Spinal cord (tissue), 10 donors: ENCODE results near the gene WDR88. TPM values are rescaled to one million over a fixed set of nuclear protein-coding genes. Genes with fewer than 3 reads are reported as not detected.
"Not testable (repeated sequence)": the region's sequence is repeated elsewhere in the genome, so short reads cannot be mapped to it uniquely, and the experiment has no call there.

Source experiments
- DNase-seq, 6 donors: peaks; one replicate each; pipeline versions ENCODE4 v3.0.0 to v3.0.0-alpha.2; 2013 to 2015; ENCODE audit warnings: low spot score in 6 of 6, low read depth in 4 of 6
- H3K27ac ChIP-seq: one replicate; pipeline ENCODE4 v1.5.1; 2013; ENCODE audit warnings: low read depth, low read length, control low read depth
- H3K27me3 ChIP-seq: one replicate; pipeline ENCODE4 v1.6.1; 2013; ENCODE audit warnings: low read length; ENCODE audit not compliant: control insufficient read depth, insufficient read depth
- H3K36me3 ChIP-seq: one replicate; pipeline ENCODE4 v1.6.1; 2013; ENCODE audit warnings: low read length; ENCODE audit not compliant: control insufficient read depth, insufficient read depth
- H3K4me1 ChIP-seq: one replicate; pipeline ENCODE4 v1.6.1; 2013; ENCODE audit warnings: low read length; ENCODE audit not compliant: control insufficient read depth, insufficient read depth
- H3K4me3 ChIP-seq: one replicate; pipeline ENCODE4 v1.5.1; 2013; ENCODE audit warnings: low read depth, low read length, control low read depth
- H3K9me3 ChIP-seq: one replicate; pipeline ENCODE4 v1.6.1; 2013; ENCODE audit warnings: low read length; ENCODE audit not compliant: control insufficient read depth, insufficient read depth
- WGBS: methylation state at CpG from one replicate; pipeline ENCODE4 v1.1.5; 2013; ENCODE audit warnings: missing lambda C conversion rate; ENCODE audit not compliant: insufficient coverage; 5-methylcytosine and 5-hydroxymethylcytosine counted together
- polyA plus RNA-seq, 2 donors: library from polyadenylated mRNA; unstranded; fragments of 120-200 nt; gene quantifications; one replicate each; pipeline ENCODE4 v1.2.1, GENCODE V29; 2013; ENCODE audit not compliant: insufficient read length in 2 of 2
- total RNA-seq, 2 donors: library from RNA; depleted of rRNA in 1 of 2; stranded (reverse); fragments of 120-200 nt in 1 of 2; fragments of >200 nt in 1 of 2; gene quantifications; one replicate each; pipeline versions ENCODE4 v1.2.3 to v1.2.4, GENCODE V29; 2013 to 2014
- donor health status: healthy.

The WDR88 gene
- total and polyA plus RNA-seq, 4 donors: 0.22 to 1.4 (median 1.0) TPM; not detected in 1

DNA sequence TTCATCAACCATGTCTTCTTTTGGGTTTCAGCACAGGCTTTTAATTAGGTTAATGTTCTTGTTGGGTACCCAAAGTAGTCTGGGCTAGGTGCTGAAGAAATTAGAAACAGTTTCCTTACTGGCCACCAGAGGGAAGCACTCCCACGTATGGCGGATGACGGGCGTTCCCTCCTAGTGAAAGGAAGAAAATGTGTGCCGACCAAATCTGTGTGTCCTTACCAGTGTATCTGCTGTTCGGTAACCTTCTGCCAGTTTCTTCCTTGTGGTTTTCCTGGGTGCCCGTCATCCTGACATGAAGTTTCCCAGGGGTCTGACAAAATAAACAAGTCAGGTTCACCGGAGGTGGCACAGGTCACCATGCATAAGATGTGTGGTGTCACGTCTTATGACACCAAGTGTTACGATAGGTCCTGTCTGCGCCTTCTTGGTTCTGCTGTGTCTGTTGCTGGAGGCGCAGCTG lies 6.0 kb upstream of the WDR88 start:
- 47% methylated on average over 12 of the region's 12 CpGs for WGBS
- H3K27ac ChIP-seq: no peak overlapping the region
- H3K27me3 ChIP-seq: no peaks in the 10 kb centered on the region
- peaks cover 4% of the 10 kb centered on the region for H3K4me1 ChIP-seq
- H3K4me3 ChIP-seq: no peak overlapping the region
- H3K9me3 ChIP-seq: no peaks in the 10 kb centered on the region
- peak; percentile 13 to 89 (median 31) for DNase-seq
- H3K36me3 ChIP-seq: peaks cover 57% of the 10 kb centered on the region

DNA sequence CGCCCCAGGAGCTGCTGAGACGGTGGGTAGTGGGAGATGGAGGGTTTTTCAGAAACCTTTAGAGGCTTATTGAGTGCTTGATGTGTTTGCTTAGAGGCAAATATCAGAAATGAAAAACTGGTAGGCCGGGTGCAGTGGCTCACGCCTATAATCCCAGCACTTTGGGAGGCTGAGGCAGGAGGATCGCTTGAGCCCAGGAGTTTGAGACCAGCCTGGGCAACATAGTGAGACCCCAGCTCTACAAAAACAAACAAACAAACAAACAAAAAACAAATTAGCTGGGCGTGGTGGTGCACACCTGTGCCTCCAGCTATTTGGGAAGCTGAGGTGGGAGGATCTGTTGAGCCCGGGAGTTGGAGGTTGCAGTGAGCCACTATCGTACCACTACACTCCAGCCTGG lies 5.2 kb upstream of the WDR88 start:
- H3K4me3 ChIP-seq, DNase-seq, H3K27ac ChIP-seq, H3K9me3 ChIP-seq, H3K4me1 ChIP-seq, H3K27me3 ChIP-seq: not testable (repeated sequence)
- H3K36me3 ChIP-seq: peaks cover 59% of the 10 kb centered on the region
- WGBS: 87% methylated on average over 2 of the region's 8 CpGs

DNA sequence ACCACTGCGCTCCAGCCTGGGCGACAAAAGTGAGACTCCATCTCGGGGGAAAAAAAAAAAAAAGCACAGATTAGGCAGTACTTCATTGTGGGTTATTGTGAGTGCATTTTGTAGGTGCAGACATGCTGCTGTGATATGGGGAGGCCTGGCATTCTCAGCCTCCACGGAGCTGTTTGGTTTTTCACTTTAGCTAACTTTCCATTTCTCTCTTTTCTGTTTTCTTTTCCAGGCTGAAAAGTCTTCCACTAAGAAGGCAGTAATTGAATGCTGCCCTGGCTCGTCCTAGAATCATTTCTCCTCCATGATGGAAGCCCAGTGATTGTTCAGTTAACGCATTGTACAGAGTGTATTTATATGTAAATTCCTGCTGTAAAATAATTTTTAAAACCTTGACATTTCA lies 2.0 kb upstream of the WDR88 start:
- peaks cover 59% of the 10 kb centered on the region for H3K36me3 ChIP-seq
- DNase-seq: no peak
- no peaks in the 10 kb centered on the region for H3K27me3 ChIP-seq
- H3K4me1 ChIP-seq: peaks cover 4% of the 10 kb centered on the region
- WGBS: 100% methylated on average over 1 of the region's 6 CpGs
- H3K27ac ChIP-seq: no peak overlapping the region
- no peak overlapping the region for H3K4me3 ChIP-seq
- no peaks in the 10 kb centered on the region for H3K9me3 ChIP-seq

DNA sequence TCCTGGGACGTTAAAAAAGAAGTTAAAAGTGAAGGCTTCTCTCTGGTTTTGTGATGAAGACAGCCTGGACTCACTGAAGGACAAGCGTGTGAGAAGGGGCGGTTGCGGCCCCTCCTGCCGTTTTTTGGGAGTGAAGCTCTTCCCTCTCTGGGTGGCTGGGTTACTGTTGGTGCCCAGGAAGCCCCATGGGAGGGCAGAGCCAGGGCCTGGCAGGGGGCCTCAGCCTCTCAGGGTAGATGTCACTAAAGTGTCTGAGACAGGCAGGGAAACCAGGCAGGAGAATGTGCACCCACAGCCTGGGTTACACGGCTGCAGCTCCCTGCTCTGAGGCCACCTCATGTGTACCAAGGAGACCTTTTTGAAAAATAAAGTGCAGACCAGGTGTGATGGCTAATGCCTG lies 1.5 kb upstream of the WDR88 start:
- no peak overlapping the region for H3K27ac ChIP-seq
- no peaks in the 10 kb centered on the region for H3K27me3 ChIP-seq
- no peak overlapping the region for H3K4me3 ChIP-seq
- no peaks in the 10 kb centered on the region for H3K9me3 ChIP-seq
- peaks cover 59% of the 10 kb centered on the region for H3K36me3 ChIP-seq
- WGBS: 75% methylated on average over 6 of the region's 6 CpGs
- peaks cover 4% of the 10 kb centered on the region for H3K4me1 ChIP-seq
- no peak for DNase-seq

DNA sequence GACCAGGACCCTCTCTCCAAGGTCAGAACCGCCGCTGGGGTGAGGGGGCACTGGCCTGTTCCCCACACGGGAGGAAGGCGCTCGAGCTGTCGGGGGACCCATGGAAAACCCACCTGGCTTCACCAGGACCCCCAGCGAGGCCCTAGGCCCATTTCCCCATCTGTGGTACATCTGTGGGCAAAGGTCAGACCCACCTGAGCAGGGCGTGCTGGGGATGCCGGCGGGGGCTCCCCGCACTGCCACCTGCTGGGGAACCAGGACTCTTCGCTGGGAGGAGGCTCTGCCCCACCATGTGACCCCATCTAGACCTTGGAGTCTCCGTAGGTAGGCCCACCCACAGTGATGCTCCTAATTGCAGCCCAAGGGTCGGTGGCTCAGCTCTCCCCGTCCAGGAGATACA lies 511 bp downstream of the WDR88 start:
- Histone ChIP-seq H3K9me3 (no peaks in the 10 kb centered on the region), H3K4me3 (no peak overlapping the region), H3K4me1 (no peaks in the 10 kb centered on the region), H3K27ac (no peak overlapping the region), H3K36me3 (peaks cover 44% of the 10 kb centered on the region), H3K27me3 (no peaks in the 10 kb centered on the region)
- no peak for DNase-seq
- WGBS: 85% methylated on average over 15 of the region's 15 CpGs

DNA sequence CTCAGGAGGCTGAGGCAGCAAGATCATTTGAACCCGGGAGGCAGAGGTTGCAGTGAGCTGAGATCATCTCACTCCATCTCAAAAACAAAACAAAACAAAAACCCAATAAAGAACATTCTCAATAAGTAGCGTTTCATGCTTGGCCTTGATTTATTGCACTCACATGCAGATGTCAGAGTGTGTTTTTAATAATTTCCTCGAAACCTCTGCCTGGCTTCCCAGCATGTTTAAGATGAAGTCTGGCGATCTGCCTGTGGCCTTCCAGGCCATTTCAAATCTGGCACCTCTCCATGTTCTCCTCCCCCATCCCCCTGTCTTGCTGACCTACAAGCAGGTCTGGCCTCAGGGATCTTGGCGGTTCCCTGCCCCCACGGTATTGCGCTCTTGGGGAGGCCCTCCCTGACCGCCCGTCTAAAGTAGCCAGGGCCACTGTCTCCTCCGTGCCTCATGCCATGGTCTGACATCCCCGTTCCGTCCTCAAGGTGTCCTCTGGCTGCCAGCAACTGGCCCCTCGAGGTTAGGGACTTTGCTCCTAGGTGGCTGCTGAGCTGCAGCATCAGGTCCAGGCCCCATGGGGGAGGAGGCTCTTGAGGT lies 1.6 kb downstream of the WDR88 start:
- Histone ChIP-seq H3K4me3 (no peak overlapping the region), H3K36me3 (peaks cover 35% of the 10 kb centered on the region), H3K27ac (no peak overlapping the region), H3K9me3 (no peaks in the 10 kb centered on the region), H3K27me3 (no peaks in the 10 kb centered on the region), H3K4me1 (no peaks in the 10 kb centered on the region)
- DNase-seq: peak in 1 of 6 donors; percentile 19
- WGBS: 54% methylated on average over 12 of the region's 13 CpGs

DNA sequence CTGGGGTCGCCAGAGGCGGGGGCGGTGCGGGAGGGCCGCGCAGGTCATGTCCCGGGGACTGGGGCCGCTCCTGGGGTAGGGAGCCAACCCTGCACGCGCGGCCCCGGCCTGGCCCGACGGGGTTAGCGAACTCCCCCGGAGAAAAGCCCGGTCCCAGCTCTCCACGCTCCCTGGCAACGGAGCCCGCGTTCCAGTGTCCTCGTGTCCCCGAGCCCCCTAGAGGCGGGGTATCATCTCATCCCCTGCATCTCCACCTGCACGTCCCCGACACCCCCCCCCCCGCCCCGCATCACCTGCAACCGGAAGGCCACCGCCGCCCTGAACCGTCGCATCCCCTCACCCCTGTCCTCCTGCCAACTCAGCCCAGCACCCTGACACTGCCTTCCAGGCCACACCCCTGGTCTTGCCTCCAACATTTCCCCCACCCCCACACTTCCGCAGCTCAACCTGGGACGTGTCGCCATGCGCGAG lies 2.7 kb downstream of the WDR88 start:
- H3K9me3 ChIP-seq: no peaks in the 10 kb centered on the region
- no peak overlapping the region for H3K4me3 ChIP-seq
- peaks cover 25% of the 10 kb centered on the region for H3K36me3 ChIP-seq
- 20% methylated on average over 16 of the region's 38 CpGs for WGBS
- no peaks in the 10 kb centered on the region for H3K4me1 ChIP-seq
- H3K27ac ChIP-seq: no peak overlapping the region
- DNase-seq: no peak
- no peaks in the 10 kb centered on the region for H3K27me3 ChIP-seq

DNA sequence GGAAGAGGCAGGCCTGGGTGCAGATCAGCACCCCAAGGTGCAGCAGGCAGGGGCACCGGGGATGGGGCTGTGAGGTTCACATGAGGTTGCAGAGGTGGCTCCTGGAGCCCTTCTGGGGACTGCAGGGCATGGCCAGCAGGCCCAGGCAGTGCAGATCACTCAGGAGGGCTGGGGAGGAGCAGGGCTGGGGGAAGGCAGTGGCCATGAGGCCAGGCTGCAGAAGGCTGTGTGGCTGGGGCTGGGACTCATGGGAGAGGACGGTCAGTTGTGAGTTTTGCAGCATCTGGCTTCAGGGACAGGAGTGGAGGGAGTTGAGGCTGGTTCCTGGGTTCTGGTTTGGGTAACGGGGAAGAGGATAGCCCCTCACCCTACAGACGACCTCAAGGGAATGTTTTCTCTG lies 7.3 kb downstream of the WDR88 start:
- Histone ChIP-seq H3K27ac (no peak overlapping the region), H3K9me3 (no peaks in the 10 kb centered on the region)
- WGBS: 90% methylated on average over 2 of the region's 4 CpGs

DNA sequence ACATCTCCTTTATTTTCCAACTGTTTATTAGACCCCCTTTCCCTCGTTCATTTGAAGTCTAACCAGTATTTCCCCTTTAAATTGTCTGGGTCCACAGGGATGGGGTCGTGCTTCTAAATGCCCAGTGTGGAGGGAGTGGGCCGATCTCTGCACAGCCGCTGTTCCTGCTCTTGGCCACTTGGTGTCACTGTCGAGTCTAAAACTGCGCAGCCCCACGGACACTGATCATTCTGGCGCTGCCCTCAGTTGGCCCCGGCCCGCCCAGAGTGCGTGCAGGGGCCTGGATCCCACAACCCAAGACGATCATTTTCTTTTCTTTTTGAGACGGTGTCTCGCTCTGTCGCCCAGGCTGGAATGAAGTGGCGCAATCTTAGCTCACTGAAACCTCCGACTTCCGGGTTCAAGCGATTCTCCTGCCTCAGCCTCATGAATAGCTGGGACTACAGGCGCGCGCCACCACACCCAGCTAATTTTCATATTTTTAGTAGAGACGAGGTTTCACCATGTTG lies 12.0 kb downstream of the WDR88 start:
- peak; percentile 10 to 89 (median 59) for DNase-seq
- Histone ChIP-seq H3K36me3 (no peaks in the 10 kb centered on the region), H3K27me3 (no peaks in the 10 kb centered on the region), H3K9me3 (no peaks in the 10 kb centered on the region), H3K27ac (no peak overlapping the region), H3K4me3 (no peak overlapping the region), H3K4me1 (no peaks in the 10 kb centered on the region)
- WGBS: 26% methylated on average over 18 of the region's 23 CpGs

More for the DNA sequence above, 7.3 kb downstream of the WDR88 start:
- H3K4me3 ChIP-seq: no peak overlapping the region
- H3K4me1 ChIP-seq: no peaks in the 10 kb centered on the region
- no peaks in the 10 kb centered on the region for H3K36me3 ChIP-seq
- H3K27me3 ChIP-seq: no peaks in the 10 kb centered on the region
- no peak for DNase-seq

DNA sequence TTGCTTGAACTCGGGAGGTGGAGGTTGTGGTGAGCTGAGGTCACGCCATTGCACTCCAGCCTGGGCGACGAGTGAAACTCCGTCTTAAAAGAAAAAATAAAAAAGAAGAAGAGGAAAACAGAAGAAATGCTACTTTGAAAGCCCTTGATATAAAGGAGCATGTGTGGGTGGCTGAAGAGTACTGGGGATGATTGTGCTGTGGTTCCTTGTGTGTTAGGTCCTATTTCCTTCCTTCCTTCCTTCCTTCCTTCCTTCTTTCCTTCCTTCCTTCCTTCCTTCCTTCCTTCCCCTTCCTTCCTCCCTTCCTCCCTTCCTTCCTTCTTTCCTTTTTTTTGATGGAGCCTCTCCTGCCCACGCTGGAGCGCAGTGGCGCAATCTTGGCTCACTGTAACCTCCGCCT lies 14.3 kb downstream of the WDR88 start:
- DNase-seq: no peak
- Histone ChIP-seq H3K4me3 (no peak overlapping the region), H3K36me3 (no peaks in the 10 kb centered on the region), H3K4me1 (no peaks in the 10 kb centered on the region), H3K27ac (no peak overlapping the region), H3K27me3 (no peaks in the 10 kb centered on the region), H3K9me3 (no peaks in the 10 kb centered on the region)
- WGBS: 92% methylated on average over 5 of the region's 9 CpGs
